HG03460 (cell line): ENCODE measurements around the gene HECW1.
"Not testable (repeated sequence)": the region's sequence is repeated elsewhere in the genome, so short reads cannot be mapped to it uniquely, and the experiment has no call there.

ENCODE experiments used
- ATAC-seq: cut with Tn5 transposase; IDR thresholded peaks from one replicate; pipeline ENCODE4 v1.9.1; 2021; ENCODE audit not compliant: unreplicated experiment

HECW1 gene

DNA sequence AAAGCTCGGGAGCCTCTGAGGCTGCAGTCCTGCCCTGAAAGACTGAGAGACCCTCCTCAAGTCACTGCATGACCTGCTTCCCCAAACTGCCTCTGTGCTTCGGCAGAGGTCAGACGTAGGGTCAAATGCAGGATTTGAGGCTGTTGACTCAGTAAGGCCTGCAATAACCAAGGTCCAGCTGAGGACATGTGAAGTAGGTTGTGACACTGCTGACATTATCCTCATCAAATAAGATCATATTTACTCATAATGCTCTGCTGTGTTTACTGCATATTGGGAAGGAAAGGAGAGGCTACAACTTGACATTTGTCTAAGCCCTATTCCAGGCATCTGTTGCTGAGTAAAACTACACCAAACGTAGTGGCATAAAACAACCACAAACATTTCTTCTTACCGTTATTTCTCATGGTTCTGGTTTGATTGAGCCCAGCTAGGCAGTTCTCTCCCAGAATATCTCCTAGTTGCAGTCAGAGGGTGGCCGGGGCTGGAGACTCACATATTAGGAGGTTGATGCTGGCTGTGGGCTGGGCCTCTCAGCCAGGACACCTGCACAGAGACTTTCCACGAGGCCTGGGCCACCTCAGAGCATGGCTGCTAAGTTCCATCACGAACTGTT is 348.4 kb downstream of the HECW1 start:
- no peak for ATAC-seq

DNA sequence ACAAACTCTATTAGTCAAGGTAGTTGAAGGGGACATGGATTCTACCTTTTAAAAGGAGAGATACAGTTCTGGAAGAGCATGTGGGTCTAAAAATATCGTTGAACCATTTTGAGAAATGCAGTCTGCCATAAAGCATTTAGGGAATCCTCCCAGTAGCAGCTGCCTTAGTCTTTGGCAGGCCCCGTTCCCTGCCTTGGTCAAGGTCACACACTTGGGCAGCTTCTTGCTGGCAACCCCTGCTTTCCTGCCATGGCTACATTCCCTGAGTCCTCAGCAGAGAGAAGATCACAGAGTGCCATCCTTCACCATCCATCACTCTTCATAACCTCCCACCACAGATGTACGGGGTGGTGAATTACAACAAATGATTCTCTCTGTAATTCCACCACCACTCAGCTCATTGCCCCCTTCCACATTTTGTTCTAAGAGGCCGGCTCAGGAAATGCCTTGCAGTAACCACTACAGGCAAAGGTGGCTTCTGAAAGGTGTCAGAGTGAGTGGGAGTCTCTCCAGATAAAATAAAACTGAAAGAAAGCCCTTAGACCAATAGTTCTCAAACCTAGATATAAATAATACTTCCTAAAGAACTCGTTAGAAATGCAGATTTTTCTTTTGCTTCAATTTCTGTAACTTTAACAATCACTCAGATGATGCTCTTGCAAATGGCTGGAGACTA is 349.0 kb downstream of the HECW1 start:
- ATAC-seq = no peak

DNA sequence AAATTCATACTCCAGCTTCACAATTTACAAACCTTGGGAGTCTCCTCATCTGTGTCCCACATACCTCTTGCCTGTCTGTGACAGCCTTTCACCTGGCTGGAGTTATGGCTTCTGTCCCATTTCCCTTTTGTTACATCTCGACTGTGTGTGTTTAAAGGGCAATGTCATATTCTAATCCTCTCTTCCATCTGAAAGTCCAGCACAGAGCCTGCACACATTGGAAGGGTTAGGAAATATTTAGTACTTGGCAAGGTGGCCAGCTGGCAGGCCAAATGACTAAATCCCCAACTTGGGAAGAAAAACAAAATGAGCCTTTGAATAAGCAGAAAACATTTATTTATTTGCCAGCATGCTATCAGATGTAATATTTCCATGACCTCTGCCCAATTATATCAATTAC is 350.4 kb downstream of the HECW1 start:
- ATAC-seq = no peak

DNA sequence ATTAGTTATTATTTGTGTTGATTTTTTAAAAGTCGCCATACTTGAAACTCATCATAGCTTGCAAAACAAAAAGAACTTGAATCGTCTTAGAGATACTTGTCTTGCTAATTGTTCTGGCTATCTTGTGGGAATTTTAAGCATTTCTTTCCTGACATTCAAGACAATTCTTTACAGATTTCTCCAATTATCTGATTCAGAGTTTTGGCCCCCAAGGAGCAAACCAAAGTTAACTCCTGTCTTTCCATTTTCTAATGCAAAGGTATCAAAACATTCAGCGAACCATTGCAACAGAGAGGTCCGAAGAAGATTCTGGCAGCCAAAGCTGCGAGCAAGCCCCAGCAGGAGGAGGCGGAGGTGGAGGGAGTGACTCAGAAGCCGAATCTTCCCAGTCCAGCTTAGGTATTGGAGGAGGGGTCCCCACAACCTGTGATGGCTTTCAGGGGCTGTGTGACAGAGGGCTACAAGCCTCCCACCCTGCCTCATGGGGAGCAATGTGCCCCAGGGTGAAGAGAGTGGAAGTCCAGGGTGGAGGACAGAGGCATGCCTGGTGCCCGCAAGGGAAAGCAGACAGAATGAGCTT is 351.0 kb downstream of the HECW1 start:
- ATAC-seq = no peak

- ATAC-seq = no peak
Measured at GRCh38 chr7:43465581-43466554, 353.4 kb downstream of the HECW1 start.

GRCh38 chr7:43467406-43467805 is 355.0 kb downstream of the HECW1 start:
- no peak for ATAC-seq

DNA sequence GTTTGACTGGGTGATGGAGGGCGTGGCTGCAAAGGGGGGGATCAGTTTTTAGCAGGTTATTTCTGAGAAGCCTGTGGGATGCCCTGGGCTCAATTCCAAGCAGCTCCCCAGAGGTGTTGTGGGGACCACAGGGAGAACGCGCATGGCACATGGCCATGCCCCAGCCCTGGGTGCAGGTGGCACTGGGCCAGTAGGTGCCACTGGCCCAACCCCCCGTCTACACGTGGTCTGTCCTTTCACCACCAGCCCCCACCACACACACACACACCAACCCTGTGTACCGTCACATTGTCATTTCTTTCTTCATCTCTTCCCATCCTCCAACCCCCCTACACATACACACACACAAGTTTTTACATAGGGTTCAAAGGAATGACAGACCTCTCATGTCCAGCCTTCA is 355.4 kb downstream of the HECW1 start:
- no peak for ATAC-seq

- ATAC-seq = no peak
Measured at GRCh38 chr7:43469051-43469450, 356.6 kb downstream of the HECW1 start.

GRCh38 chr7:43470110-43470509 is 357.7 kb downstream of the HECW1 start:
- no peak for ATAC-seq

DNA sequence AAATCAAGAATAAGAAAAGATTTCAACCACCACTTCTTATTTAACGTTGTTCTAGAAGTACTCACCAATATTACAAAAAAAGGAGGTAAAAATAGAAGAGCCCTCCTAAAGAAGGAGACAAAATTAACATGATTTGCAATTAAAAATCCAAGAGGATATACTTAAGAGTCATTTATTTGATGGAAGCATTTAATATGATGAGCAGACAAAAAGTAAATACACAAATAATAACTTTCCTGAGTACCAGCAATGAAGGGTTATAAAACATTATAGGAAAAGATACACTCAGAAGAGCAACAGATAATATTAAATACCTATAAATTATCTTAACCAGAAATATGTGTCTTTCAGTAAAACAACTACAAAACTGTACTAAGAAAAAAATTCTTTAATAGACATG is 363.5 kb downstream of the HECW1 start:
- ATAC-seq = no peak

- ATAC-seq = no peak
Measured at GRCh38 chr7:43476896-43477295, 364.4 kb downstream of the HECW1 start.

DNA sequence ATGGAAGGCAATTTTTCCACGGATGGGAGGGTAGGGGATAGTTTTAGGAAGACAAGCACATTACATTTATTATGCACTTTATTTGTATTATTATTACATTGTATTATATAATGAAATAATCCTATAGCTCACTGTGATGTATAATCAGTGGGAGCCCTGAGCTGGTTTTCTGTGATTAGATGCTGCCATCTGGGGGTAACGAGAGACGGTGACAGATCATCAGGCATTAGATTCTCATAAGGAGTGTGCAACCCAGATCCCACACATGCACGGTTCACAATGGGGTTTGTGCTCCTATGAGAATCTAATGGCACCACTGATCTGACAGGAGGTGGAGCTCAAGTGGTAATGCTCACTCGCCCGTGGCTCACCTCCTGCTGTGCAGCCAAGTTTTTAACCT is 366.6 kb downstream of the HECW1 start:
- no peak for ATAC-seq

DNA sequence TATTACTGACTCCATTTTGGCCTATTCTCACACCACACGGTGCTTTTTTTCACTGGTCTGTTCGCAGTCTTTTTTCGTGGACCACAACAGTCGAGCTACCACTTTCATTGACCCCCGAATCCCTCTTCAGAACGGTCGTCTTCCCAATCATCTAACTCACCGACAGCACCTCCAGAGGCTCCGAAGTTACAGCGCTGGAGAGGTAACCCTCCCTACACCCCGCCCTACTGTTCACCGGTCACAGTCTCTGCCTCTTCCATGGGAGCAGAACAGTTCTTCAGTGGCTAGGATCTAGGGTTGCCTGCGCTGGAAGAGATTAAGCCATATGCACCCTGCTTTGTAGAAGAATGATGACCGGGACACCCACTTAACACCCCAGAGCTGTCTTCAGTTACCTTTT is 367.1 kb downstream of the HECW1 start:
- no peak for ATAC-seq

- ATAC-seq = no peak
Measured at GRCh38 chr7:43480581-43480980, 368.1 kb downstream of the HECW1 start.

DNA sequence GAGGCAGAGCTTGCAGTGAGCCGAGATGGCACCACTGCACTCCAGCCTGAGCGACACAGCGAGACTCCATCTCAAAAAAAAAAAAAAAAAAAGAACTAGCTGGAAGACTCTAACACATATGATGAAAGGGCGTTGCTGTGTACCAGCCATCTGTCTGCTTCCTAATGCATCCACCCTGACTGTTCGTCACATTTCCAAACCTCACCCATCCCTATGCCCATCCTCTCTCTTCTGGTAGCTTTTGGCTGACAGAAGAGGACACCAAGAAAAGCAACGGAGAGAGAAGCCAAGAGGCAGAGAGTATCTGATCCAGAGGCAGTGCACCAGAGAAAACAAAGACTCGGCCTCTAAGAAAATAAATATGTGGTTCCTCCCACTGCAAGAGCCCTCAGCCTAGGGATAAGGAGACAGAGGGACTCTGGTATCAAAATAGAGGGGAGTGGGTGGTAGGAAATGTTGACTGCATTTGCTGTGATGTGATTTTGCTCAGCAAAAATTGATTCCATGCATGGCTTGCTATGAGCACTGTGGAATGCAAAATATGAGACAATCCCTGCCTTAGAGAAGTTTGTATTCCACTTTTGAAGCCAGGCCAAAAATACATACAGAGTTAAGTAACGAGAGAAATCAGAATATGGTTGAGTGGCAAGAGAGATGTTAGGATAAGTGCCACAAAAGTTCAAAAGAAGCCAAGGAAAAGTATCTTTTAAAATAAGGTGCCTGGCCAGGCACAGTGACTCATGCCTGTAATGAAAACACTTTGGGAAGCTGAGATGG is 369.6 kb downstream of the HECW1 start:
- ATAC-seq = no peak

- no peak for ATAC-seq
Measured at GRCh38 chr7:43482679-43483252, 370.3 kb downstream of the HECW1 start.

- ATAC-seq = no peak
Measured at GRCh38 chr7:43484678-43485395, 372.4 kb downstream of the HECW1 start.

DNA sequence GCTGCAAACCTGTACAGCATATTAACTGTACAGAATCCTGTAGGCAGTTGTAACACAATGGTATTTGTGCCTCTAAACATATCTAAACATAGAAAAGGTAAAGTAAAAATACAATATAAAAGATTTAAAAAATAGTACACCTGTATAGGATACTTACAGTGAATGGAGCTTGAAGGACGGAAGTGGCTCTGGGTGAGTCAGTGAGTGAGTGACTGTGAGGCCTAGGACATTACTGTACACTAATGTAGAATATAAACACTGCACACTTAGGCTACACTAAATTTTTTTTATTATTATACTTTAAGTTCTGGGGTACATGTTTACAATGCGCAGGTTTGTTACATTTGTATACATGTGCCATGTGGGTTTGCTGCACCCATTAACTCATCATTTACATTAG is 373.1 kb downstream of the HECW1 start:
- no peak for ATAC-seq

DNA sequence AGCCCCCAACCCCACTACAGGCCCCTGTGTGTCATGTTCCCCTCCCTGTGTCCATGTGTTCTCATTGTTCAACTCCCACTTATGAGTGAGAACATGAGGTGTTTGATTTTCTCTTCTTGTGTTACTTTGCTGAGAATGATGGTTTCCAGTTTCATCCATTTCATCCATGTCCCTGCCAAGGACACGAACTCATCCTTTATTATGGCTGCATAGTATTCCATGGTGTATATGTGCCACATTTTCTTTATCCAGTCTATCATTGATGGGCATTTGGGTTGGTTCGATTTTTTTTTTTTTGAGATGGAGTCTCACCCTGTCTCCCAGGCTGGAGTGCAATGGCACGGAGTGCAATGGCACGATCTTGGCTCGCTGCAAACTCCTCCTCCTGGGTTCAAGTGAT is 373.6 kb downstream of the HECW1 start:
- not testable (repeated sequence) for ATAC-seq

DNA sequence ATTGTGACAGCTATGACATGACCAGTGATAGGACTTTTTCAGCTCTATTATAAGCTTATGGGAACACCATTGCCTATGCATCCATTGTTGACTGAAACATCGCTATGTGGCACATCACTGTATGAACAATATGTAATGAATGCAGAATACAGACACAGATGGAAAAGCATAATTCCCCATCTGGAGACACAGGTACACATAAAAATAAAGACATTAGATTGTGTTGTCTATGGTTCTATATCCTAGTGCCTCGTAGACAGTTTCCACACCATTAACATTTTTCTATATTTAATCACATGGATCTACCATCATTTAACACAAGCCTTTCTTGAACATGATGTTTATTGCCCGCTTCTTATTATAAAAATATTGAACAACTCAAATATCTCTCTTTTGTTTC is 374.2 kb downstream of the HECW1 start:
- ATAC-seq = no peak
